GM18508 (cell line): Measurements from ENCODE around the gene PLPPR4.
"Not testable (repeated sequence)": the region's sequence is repeated elsewhere in the genome, so short reads cannot be mapped to it uniquely, and the experiment has no call there.

Source experiments
- ATAC-seq: cut with Tn5 transposase; IDR thresholded peaks from one replicate; pipeline ENCODE4 v1.9.1; 2021; ENCODE audit warnings: moderate number of reproducible peaks; ENCODE audit not compliant: insufficient read depth, unreplicated experiment

Gene PLPPR4

DNA sequence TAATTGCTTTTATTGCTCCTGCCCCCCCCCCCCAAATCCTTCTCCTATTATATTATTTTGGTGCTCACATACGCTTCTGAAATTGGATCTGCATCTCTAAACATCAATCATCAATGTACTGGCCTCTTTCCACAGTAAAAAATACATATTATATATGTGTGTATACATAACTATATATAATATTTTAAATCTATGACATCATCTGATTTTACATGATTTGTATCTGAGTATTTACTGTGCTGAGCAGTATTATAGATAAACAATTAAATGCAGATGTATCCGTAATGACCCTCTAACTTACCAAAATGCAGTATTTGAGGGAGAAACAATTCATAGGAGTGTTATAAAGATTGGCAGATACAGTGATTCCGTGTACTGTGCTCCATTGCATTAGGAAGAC is 832 bp downstream of the PLPPR4 start:
- ATAC-seq: no peak

DNA sequence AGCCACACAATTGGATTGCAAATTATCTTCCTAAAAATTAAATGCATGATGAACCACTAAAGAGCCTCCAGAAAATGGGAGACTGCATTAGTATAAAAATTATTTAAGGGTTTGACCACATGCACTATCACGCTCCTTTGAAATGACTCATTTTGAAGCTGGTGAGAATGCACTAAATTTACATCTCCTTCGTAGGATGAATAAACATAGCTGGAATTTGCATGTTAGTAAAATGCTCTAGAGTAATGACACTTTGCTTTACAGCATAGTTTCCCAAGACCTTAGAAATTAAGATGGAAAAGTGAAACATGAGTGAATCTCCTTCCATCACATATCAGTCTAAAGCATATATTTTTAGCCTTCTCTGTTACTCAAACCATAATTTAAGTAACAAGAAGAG is 2.4 kb downstream of the PLPPR4 start:
- no peak for ATAC-seq

DNA sequence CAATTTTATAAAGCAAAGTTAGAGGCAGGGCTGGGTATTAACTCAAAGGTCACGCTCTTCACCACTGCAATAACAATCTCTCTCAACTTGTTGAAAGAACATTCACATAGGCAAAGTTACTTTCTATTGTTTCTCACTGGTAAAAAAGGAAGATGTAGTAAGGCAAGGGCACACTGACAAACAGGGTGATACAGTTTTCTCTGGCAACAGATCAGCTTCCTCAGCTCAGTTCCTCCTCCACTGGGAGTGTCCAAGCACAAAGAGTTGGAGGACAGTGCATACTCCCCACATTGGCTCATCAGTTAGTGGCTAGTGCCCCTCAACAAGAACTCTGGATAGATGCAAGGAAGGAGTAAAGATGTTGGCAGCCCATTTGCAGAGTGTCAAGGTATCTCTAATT is 3.7 kb downstream of the PLPPR4 start:
- no peak for ATAC-seq

DNA sequence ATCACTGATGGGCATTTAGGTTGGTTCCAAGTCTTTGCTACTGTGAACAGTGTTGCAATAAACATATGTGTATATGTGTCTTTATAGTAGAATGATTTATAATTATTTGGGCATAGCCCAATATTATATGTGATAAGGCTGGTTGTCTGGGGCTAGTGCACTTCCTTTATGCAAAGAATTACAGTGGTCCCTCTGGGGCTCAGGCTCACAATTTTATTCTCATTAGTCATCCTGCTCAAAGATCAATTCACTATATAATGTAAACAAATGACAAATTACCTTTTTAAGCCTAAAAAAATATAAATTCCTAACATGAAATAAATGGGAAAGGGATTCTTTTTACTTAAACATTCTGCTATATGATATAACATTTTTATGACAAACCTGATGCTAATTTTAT is 5.0 kb downstream of the PLPPR4 start:
- no peak for ATAC-seq

DNA sequence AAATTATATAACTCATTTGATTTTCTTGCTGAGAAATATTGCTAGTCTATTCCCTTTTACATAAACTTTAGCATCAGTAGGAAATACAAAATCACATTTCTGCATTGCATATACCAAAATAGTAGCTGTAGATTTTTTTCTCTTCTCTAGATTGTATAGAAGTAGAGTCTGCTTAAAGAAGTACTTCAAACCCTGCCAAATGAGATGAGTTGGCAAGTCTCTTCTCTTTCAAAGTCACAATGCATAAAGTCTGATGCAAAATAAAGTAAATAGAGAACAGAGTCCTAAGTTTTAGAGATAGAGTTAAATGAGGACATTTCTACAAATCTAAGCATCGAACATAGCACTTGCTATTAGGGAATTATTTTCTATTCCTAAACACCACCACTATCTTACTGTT is 6.4 kb downstream of the PLPPR4 start:
- ATAC-seq: no peak

DNA sequence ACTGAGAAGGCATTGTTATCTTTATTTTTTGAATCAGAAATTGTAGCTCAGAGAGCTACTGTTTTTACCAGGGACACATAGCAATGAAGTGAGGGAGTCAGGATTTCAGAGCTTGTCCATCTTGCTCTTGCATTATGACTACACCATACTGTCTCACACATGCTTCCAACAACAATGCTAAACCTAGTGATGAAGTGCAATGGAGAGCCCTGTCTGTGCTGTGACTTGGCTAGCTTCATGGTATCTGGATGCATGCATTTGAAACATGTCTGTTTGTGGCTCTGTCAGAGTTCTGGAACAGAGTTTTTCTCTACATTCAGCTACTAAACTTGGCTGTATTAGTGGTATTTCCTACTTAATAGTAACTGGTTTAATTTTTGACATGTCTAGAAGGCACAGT is 7.0 kb downstream of the PLPPR4 start:
- no peak for ATAC-seq

DNA sequence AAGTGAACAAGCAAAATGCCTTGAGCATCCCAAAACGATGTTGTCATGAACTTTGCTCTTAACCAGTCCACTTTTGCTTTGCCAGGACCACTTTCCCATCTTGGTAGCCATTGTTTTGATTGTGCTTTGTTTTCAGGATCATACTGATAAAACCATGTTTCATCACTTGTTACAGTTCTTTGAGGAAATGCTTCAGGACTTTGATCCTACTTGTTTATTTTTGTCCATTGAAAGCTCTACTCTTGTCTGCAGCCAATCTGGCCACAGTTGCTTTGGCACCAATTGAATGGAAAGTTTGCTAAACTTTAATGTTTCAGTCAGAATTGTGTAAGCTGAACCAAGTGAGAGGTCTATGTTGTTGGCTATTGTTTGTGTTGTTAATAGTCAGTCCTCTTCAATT is 12.8 kb downstream of the PLPPR4 start:
- no peak for ATAC-seq

DNA sequence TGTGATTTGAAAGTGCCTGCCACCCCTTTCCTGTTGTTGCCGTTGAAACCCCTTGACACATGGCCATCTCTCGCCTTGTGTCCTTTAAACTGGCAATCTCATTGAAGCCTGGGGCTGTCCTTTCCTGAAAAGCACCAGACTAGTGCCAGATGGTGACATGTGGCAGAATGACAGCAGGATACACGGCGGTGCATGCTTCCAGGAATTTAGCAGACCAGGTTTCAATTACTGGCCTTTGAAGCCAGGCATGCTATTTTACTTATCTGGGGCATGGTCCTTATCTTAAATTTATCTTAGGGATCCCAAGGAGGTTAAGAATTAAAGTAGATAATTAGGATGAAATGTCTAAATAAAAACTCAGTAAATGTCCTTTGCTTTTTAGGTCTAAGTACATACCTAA is 15.2 kb downstream of the PLPPR4 start:
- no peak for ATAC-seq

DNA sequence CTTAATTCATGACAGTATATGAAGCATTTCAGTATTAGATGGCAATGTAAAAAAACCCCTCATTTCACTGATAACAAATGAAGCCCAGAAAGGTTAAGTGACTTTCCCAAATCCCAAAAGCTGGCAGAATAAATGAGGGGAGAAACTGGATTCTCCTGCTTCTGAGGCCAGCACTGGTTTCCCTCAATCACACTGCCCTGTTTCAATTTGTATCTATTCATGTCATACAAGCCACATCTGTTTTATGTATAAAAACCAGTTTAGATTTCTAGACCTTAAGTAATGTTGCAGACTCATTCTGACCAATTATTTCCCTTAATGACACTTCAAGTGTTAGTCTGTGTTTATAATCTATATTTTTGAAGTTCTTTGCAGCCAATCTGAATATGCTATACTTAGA is 16.8 kb downstream of the PLPPR4 start:
- no peak for ATAC-seq

DNA sequence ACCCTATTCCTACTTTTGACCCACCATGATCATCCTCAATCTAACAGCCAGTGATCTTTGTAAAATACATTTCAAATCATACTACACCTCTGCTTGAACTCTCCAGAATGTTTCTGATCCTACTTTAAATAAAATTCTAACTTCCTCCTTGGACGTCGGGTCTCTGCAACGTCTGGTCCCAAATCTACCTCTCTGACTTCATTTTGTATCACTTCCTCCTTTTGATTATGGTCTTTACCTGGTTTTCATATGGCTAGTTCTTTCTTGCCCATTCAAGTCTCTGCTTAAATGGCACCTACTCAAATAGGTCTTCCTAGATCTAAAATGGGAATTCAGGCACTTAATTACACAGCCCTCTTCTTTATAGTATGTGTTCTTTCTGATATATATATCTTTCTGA is 18.2 kb downstream of the PLPPR4 start:
- no peak for ATAC-seq

DNA sequence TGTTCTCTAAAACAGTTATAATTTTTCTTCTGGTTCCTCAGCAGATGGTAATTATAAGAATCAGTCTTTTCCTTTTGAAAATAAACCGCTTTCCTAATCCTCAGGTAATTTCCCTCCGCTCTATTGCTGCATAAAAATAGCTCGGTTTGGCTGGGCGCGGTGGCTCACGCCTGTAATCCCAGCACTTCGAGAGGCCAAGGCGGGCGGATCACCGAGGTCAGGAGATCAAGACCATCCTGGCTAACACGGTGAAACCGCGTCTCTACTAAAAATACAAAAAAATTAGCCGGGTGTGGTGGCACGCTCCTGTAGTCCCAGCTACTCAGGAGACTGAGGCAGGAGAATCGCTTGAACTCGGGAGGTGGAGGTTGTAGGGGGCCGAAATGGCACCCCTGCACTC is 19.2 kb downstream of the PLPPR4 start:
- ATAC-seq: not testable (repeated sequence)

DNA sequence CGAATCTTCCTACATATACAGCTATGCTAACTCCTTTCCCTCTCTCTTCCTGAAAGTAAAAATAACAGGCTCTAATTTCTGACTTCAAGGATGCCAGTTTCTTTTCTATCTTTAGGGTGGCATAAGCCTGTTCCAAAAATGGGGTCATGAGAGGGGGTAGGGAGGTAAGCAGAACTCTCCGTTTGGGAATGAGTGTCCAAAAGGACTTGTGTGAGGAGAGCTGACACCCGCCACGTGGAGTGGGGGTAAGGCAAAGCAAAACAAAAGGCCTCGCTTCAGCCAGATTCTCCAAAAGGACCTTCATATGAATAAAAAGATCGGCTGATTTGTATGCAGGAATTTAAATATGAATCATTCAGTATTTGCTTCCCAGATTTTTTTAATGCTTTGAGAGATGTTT is 28.6 kb downstream of the PLPPR4 start:
- ATAC-seq: no peak

DNA sequence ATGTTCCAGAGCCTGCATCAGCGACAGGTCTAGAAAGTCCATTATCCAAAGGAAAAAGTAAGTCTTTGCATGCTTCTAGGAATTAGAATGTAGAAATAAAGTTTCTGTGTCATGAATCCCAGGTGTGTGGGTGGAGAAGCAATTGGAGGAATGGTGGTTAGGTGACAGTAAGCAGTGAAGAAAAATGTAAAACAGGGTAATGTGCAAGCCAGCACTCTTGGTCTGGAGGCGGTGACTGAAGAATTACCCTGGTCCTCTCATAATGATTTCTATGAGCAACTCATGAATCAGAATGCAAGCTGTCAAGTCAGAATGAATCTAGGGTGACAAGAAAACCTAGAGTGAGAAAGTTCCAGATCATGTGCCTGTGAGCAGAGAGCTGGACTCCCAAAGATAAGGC is 33.6 kb downstream of the PLPPR4 start:
- no peak for ATAC-seq

DNA sequence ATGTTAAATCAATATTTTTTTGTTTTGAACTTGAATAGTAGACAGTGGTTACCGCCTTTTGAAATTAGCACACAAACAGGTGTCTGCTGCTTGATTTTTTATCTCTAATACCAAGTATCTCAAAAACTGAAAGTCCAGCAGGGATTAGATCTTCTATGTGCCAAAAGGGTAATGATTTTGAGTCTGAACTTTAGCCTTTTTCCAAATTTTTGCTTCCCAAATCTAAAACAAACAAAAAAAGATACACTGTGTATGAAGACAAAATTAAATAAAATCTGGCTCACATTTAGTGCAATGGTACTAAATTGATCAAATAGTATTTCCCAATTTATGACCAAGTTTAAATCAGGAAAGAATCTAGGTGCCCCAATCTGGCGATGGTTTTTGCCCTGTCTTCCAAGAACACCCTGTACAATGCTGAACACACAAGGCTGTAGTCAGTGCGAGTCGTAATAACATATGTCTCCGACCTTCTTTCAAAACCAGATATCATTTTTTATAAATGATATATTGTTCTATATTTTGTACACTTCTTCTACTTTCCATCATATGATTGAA is 40.5 kb downstream of the PLPPR4 start:
- no peak for ATAC-seq

DNA sequence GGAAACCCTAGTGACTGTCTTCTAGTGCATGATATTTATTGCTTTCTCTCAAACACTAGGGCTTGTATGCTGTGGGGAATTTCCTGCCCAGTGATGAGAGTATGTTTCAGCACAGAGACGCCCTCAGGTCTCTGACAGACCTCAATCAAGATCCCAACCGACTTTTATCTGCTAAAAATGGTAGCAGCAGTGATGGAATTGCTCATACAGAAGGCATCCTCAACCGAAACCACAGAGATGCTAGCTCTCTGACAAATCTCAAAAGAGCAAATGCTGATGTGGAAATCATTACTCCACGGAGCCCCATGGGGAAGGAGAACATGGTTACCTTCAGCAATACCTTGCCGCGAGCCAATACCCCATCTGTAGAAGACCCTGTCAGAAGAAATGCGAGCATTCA is 41.3 kb downstream of the PLPPR4 start:
- no peak for ATAC-seq

DNA sequence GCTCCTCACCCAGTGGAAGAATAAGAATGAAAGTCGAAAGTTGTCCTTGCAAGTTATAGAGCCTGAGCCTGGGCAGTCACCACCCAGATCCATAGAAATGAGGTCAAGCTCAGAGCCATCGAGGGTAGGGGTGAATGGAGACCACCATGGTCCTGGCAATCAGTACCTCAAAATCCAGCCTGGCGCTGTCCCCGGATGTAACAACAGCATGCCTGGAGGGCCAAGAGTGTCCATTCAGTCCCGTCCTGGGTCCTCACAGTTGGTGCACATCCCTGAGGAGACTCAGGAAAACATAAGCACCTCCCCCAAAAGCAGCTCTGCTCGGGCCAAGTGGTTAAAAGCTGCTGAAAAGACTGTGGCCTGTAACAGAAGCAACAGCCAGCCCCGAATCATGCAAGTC is 41.8 kb downstream of the PLPPR4 start:
- no peak for ATAC-seq

DNA sequence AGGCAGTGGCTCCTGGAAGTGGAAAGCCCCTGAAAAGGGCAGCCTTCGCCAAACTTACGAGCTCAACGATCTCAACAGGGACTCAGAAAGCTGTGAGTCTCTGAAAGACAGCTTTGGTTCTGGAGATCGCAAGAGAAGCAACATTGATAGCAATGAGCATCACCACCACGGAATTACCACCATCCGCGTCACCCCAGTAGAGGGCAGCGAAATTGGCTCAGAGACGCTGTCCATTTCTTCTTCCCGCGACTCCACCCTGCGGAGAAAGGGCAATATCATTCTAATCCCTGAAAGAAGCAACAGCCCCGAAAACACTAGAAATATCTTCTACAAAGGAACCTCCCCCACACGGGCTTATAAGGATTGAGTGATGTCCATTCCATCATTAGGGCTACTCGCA is 42.4 kb downstream of the PLPPR4 start:
- ATAC-seq: no peak

DNA sequence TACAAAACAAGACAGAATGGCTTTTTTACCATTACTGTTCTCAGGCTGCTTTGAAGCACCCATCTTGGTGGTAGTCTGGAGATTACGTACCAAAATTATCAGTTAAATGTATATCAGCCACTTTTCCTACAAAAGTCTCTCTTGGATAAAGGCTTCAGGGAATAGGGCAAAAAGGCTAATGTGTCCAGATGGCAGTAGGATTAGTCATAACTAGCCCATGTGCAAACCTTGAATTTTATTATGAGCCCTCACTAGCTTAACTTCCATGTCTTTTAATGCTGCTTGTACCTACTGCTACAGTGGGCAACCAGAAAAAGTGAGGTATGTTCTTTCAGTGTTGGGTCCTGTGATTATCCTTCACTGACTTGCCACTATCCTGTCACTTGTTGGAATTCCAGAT is 51.0 kb downstream of the PLPPR4 start:
- ATAC-seq: no peak

DNA sequence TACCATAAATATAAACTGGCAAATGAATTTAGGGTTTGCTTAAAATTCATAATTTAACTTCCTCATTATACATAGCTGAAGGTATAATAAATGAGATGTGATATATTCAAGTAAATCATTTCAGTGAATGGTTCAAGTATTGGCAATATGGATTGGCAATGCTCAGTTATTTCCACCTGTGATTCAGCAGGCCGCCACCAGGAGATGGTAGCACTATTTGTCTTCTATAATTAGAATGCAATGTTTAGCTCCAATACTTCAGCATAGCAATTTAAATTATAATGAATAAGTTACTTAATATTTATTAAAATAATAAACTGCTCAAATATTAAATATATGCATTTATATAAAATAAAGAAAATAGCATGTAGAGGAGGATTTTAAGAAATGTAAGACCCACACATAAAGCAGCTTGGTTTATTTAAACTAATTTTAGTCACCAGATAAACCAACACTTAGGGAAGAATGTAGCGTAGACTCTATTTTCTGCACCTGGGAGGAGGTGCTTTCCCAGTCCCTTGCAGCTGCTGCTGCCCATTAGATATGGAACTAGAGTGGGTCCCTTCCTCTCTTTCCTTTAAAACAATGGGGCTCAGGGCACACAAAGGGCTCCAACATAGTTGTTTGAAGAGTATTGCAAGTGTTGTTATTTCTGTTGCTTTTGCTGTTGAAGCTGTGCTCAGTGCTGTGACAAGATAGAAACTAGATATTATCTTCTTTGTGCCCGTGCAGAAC is 62.1 kb downstream of the PLPPR4 start:
- no peak for ATAC-seq

DNA sequence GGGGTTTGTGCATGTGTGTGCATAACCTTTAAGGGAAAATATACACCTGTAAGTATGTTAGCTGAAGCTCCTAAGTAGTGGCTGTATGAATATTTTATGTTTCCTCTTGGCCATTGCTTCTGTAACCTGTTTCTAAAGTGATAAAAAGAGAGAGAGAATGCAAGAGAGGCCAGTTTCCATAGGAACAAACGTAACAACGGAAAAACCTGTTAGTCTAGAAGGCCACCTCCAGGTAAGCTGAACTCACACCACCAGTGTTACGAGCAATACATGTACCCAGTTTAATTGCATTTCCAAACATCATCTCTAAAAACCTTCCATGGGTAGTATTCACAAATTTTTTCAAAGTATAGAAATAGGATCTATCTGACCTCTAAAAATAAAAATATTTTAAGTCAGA is 63.1 kb downstream of the PLPPR4 start:
- no peak for ATAC-seq

DNA sequence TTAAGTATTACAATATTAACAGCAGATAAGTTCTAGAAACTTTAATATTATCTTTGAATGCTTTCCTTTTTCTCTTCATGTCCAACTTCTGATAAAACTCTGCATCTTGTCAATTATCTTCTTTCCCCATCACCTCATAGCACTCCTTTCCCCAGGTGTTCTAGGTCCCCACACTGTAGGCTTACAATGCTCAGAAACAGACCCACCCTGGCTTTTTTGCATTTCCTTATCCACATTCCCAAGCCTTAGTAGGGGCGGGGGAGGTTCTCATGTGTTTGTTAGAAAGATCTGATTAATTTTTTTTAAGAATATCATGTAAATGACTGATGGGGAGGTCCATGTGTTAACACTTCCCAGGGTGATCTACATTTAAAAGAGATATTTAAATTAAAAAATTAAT is 63.9 kb downstream of the PLPPR4 start:
- no peak for ATAC-seq

DNA sequence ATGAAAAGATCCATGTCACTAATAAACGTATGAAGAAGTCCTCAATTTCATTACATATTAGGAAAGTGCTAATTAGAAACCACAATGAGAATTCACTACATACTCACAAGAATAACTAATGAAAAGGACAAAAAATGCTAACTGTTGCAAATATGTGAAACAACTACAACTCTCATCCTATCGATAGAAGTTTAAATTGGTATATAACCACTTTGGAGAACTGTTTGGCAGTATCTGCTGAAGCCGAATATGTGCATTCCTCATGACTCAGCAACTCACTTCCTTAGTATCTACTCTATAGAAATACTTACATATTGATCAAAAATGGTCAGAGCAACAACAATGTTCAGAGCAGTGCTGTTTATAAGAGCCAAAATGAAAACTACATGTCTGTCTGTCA is 66.8 kb downstream of the PLPPR4 start:
- no peak for ATAC-seq

DNA sequence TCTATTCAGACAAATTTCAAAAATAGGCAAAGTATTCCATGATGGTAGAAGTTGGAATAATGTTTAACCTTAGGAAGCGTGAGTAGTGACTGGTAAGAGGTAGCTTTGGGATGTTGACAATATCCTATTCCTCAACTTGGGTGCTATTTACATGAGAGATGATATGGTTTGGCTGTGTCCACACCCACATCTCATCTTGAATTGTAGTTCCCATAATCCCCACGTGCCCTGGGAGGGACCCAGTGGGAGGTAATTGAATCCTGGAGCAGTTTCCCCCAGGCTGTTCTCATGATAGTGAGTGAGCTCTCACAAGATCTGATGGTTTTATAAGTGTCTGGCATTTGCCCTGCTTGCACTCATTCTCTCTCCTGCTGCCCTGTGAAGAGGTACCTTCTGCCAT is 67.3 kb downstream of the PLPPR4 start:
- ATAC-seq: no peak
